ENCODE data around the gene TFIP11.

DNA sequence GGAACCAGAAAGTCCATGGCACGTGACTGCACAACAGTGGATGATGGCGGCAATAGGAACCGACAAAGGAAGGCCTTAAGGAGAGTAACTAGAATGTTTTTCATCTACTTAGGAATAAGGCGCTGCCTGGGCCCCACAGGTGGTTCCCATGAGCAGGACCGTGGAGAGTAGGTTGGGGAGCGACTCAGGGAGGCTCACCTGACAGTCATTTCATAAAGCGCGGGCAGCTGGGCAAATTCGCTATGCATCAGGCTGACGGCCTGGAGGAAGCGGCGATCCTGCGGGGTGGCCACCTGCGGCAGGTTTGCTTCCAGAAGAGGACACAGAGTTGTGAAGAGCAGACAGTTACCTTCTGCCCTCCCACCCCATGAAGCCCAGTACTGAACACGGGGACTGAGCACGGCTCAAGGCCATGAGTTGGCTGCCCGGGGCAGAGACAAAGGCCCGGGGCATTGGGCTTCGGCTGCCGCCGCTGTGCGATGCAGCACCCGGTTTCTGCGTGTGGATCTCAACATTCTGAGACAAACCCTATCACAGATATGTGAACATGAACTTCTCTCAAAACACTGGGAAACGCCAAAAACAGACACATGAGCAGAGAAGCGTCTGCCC is 54.5 kb downstream of the TFIP11 start:
- TF ChIP-seq, protein P1, sequence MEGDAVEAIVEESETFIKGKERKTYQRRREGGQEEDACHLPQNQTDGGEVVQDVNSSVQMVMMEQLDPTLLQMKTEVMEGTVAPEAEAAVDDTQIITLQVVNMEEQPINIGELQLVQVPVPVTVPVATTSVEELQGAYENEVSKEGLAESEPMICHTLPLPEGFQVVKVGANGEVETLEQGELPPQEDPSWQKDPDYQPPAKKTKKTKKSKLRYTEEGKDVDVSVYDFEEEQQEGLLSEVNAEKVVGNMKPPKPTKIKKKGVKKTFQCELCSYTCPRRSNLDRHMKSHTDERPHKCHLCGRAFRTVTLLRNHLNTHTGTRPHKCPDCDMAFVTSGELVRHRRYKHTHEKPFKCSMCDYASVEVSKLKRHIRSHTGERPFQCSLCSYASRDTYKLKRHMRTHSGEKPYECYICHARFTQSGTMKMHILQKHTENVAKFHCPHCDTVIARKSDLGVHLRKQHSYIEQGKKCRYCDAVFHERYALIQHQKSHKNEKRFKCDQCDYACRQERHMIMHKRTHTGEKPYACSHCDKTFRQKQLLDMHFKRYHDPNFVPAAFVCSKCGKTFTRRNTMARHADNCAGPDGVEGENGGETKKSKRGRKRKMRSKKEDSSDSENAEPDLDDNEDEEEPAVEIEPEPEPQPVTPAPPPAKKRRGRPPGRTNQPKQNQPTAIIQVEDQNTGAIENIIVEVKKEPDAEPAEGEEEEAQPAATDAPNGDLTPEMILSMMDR (IDR thresholded peaks at IDR 0.05; ENCODE audit: low read length) = no peak
- no peak for TF ChIP-seq EZH2 (IDR thresholded peaks at IDR 0.05; ENCODE audit: borderline replicate concordance, low read length)
